22Rv1 (cell line): ENCODE results near the gene NHERF2.

Experiments used
- ZFX ChIP-seq: fragments of 450-650 bp; IDR thresholded peaks from 2 replicates; pipeline ENCODE4 v1.6.1; 2017; ENCODE audit warnings: antibody characterized with exemption, borderline replicate concordance
- TF ChIP-seq, protein P1 (sequence below): fragments of 450-650 bp; IDR thresholded peaks from 2 replicates; pipeline ENCODE4 v1.5.1; 2017; ENCODE audit warnings: mild to moderate bottlenecking

DNA sequence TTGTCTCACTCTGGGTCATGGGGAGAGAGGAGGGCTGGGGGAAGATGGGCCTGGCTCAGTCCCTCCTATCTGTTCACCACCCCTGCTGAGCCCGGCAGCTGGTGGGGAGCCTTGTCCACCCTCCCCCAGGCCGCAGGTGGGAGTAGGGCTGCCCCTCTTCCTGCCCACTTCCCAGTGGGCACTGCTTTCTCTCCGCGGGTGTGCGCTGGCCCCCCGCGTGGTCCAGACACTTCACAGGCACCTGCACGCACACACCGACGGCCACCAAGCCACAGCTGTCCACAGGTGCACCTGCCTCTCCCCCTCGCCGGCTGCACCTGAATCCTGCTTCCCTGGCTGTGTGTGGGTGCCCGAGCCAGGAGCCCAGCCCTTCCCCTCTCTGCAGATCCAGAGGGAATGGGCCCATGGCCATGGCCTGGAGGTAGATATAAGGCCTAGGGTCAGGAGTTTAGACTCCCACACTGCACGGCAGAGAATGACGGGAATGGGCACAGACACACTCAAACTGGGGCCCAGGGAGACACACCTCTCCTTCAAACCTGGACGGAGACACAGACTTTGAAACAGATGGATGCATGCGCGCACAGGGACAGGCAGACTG lies 2.0 kb downstream of the NHERF2 start:
- TF ChIP-seq, protein P1, sequence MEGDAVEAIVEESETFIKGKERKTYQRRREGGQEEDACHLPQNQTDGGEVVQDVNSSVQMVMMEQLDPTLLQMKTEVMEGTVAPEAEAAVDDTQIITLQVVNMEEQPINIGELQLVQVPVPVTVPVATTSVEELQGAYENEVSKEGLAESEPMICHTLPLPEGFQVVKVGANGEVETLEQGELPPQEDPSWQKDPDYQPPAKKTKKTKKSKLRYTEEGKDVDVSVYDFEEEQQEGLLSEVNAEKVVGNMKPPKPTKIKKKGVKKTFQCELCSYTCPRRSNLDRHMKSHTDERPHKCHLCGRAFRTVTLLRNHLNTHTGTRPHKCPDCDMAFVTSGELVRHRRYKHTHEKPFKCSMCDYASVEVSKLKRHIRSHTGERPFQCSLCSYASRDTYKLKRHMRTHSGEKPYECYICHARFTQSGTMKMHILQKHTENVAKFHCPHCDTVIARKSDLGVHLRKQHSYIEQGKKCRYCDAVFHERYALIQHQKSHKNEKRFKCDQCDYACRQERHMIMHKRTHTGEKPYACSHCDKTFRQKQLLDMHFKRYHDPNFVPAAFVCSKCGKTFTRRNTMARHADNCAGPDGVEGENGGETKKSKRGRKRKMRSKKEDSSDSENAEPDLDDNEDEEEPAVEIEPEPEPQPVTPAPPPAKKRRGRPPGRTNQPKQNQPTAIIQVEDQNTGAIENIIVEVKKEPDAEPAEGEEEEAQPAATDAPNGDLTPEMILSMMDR: no peak
- no peak for TF ChIP-seq ZFX
